HTR-8/SVneo (cell line): ENCODE results near the gene TRPC6.
"Not testable (repeated sequence)": the region's sequence is repeated elsewhere in the genome, so short reads cannot be mapped to it uniquely, and the experiment has no call there.

Experiments used
- DNase-seq: peaks from one replicate; pipeline ENCODE4 v3.0.0; 2011; ENCODE audit warnings: low spot score, mixed read lengths; ENCODE audit not compliant: insufficient read length
- FAIRE-seq: peaks from 2 replicates; lab custom pipeline; 2011; peaks lifted over from hg19 to GRCh38; lab: Jason Lieb, UNC

Gene TRPC6

GRCh38 chr11:101523634-101524260 lies 60.1 kb downstream of the TRPC6 start:
- FAIRE-seq (peak; percentile 77), DNase-seq (no peak)

GRCh38 chr11:101523193-101523592 lies 60.6 kb downstream of the TRPC6 start:
- DNase-seq (no peak), FAIRE-seq (no peak)

GRCh38 chr11:101521821-101522220 lies 62.0 kb downstream of the TRPC6 start:
- FAIRE-seq (no peak), DNase-seq (no peak)

GRCh38 chr11:101516546-101516945 lies 67.3 kb downstream of the TRPC6 start:
- DNase-seq (no peak), FAIRE-seq (no peak)

GRCh38 chr11:101511065-101511464 lies 72.7 kb downstream of the TRPC6 start:
- no peak for DNase-seq
- no peak for FAIRE-seq

- FAIRE-seq (peak; percentile 57), DNase-seq (no peak)
Measured at GRCh38 chr11:101510591-101510990, 73.2 kb downstream of the TRPC6 start.

GRCh38 chr11:101509922-101510321 lies 73.9 kb downstream of the TRPC6 start:
- DNase-seq (no peak), FAIRE-seq (no peak)

GRCh38 chr11:101508370-101508769 lies 75.4 kb downstream of the TRPC6 start:
- FAIRE-seq (no peak), DNase-seq (no peak)

- DNase-seq (no peak), FAIRE-seq (no peak)
Measured at GRCh38 chr11:101498891-101499290, 84.9 kb downstream of the TRPC6 start.

GRCh38 chr11:101497291-101497690 lies 86.5 kb downstream of the TRPC6 start:
- FAIRE-seq, result peak; percentile 46
- DNase-seq, result no peak

- FAIRE-seq, result peak; percentile 62
- DNase-seq, result no peak
Measured at GRCh38 chr11:101487775-101488174, 96.0 kb downstream of the TRPC6 start.

- FAIRE-seq (peak; percentile 40), DNase-seq (no peak)
Measured at GRCh38 chr11:101482556-101483124, 101.2 kb downstream of the TRPC6 start.

GRCh38 chr11:101478587-101479369 lies 105.0 kb downstream of the TRPC6 start:
- peak; percentile 20 for DNase-seq
- FAIRE-seq, result peak; percentile 90

- no peak for DNase-seq
- no peak for FAIRE-seq
Measured at GRCh38 chr11:101477926-101478325, 105.9 kb downstream of the TRPC6 start.

GRCh38 chr11:101476191-101476590 lies 107.6 kb downstream of the TRPC6 start:
- DNase-seq (no peak), FAIRE-seq (peak; percentile 31)

- DNase-seq, result no peak
- FAIRE-seq, result no peak
Measured at GRCh38 chr11:101475699-101476098, 108.1 kb downstream of the TRPC6 start.

- FAIRE-seq (no peak), DNase-seq (no peak)
Measured at GRCh38 chr11:101474666-101475065, 109.1 kb downstream of the TRPC6 start.

GRCh38 chr11:101470881-101471520 lies 112.8 kb downstream of the TRPC6 start:
- no peak for DNase-seq

GRCh38 chr11:101470419-101470818 lies 113.4 kb downstream of the TRPC6 start:
- DNase-seq (no peak), FAIRE-seq (no peak)

More at GRCh38 chr11:101470881-101471520, 112.8 kb downstream of the TRPC6 start:
- FAIRE-seq, result peak; percentile 60

- FAIRE-seq, result no peak
- no peak for DNase-seq
Measured at GRCh38 chr11:101466352-101466751, 117.5 kb downstream of the TRPC6 start.

- not testable (repeated sequence) for DNase-seq
Measured at GRCh38 chr11:101464388-101464787, 119.4 kb downstream of the TRPC6 start.

More at GRCh38 chr11:101464388-101464787, 119.4 kb downstream of the TRPC6 start:
- not testable (repeated sequence) for FAIRE-seq
